Mesendoderm (in vitro differentiated cells): ENCODE results near the gene POLD3.
A peak's percentile ranks its signal among the peaks of the same experiment; 100 is the strongest.

ENCODE experiments used
- DNase-seq: peaks from one replicate; pipeline ENCODE4 v3.0.0; 2013
- H2AK5ac ChIP-seq: 2 replicates; pipeline ENCODE4 v1.6.1; 2013; ENCODE audit warnings: low read length, inconsistent platforms
- H2BK120ac ChIP-seq: 2 replicates; pipeline ENCODE4 v1.6.1; 2013; ENCODE audit warnings: low read depth, mild to moderate bottlenecking, low read length, moderate library complexity, mixed read lengths
- H2BK15ac ChIP-seq: replicated peaks from 2 replicates; pipeline ENCODE4 v1.6.1; 2013; ENCODE audit warnings: low read depth, mild to moderate bottlenecking, moderate library complexity
- H2BK5ac ChIP-seq: 2 replicates; pipeline ENCODE4 v1.6.1; 2013; ENCODE audit warnings: low read length, inconsistent platforms
- H3K18ac ChIP-seq: 2 replicates; pipeline ENCODE4 v1.6.1; 2013; ENCODE audit warnings: mild to moderate bottlenecking, low read length, mixed read lengths
- H3K23ac ChIP-seq: one replicate; pipeline ENCODE4 v1.6.1; 2013; ENCODE audit warnings: low read length
- H3K27ac ChIP-seq: 2 replicates; pipeline ENCODE4 v1.5.1; 2013; ENCODE audit warnings: low read depth, mild to moderate bottlenecking, inconsistent platforms, low read length, moderate library complexity
- H3K27me3 ChIP-seq: 2 replicates; pipeline ENCODE4 v1.6.1; 2013; ENCODE audit warnings: low read length, control low read depth, mild to moderate bottlenecking, inconsistent platforms; ENCODE audit not compliant: insufficient read depth, poor library complexity
- H3K36me3 ChIP-seq: 2 replicates; pipeline ENCODE4 v1.6.1; 2013; ENCODE audit warnings: low read length, inconsistent platforms; ENCODE audit not compliant: control insufficient read depth, insufficient read depth
- H3K4ac ChIP-seq: one replicate; pipeline ENCODE4 v1.6.1; 2013; ENCODE audit warnings: low read depth, mild to moderate bottlenecking, low read length, moderate library complexity
- H3K4me1 ChIP-seq: 2 replicates; pipeline ENCODE4 v1.6.1; 2013; ENCODE audit warnings: low read depth, low read length, inconsistent platforms; ENCODE audit not compliant: control insufficient read depth
- H3K4me2 ChIP-seq: 2 replicates; pipeline ENCODE4 v1.6.1; 2013; ENCODE audit warnings: low read length
- H3K4me3 ChIP-seq: 2 replicates; pipeline ENCODE4 v1.5.1; 2013; ENCODE audit warnings: mild to moderate bottlenecking, low read length
- H3K56ac ChIP-seq: one replicate; pipeline ENCODE4 v1.6.1; 2013; ENCODE audit warnings: low read length
- H3K79me1 ChIP-seq: 2 replicates; pipeline ENCODE4 v1.6.1; 2013; ENCODE audit warnings: low read length, inconsistent platforms
- H3K79me2 ChIP-seq: 2 replicates; pipeline ENCODE4 v1.6.1; 2013; ENCODE audit warnings: mild to moderate bottlenecking, low read length; ENCODE audit not compliant: control insufficient read depth, insufficient read depth
- H3K9ac ChIP-seq: 2 replicates; pipeline ENCODE4 v1.6.1; 2013; ENCODE audit warnings: low read length, inconsistent platforms
- H4K5ac ChIP-seq: one replicate; pipeline ENCODE4 v1.6.1; 2013; ENCODE audit warnings: low read length
- H4K8ac ChIP-seq: one replicate; pipeline ENCODE4 v1.6.1; 2013; ENCODE audit warnings: low read depth, mild to moderate bottlenecking, control low read depth, low read length, moderate library complexity
- WGBS: extraction: QIAGEN DNeasy Blood & Tissue Kit; methylation state at CpG from one replicate; pipeline ENCODE4 v1.1.7; 2013; ENCODE audit warnings: low lambda C conversion rate, missing lambda C conversion rate; ENCODE audit not compliant: insufficient coverage; ENCODE audit errors: extremely low coverage; 5-methylcytosine and 5-hydroxymethylcytosine counted together

POLD3 gene

DNA sequence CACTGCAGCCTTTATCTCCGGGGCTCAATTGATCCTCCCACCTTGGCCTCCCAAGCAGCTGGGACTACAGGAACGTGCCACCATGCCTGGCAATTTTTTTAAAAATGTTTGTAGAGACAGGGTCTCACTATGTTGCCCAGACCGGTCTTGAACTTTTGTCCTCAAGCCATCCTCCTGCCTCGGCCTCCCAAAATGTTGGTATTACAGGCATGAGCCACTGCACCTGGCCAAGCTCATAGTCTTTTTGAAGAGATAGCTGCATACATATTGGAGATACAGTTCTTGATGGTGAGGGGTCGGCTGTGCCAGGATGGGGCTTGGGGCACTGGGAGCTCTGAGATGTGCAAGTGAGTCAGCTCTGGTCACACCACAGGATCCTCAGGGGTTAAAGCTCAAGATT is 85.7 kb downstream of the POLD3 start:
- Histone ChIP-seq H2BK120ac (no peak overlapping the region), H3K9ac (no peak overlapping the region), H3K18ac (no peak overlapping the region), H3K4ac (no peak overlapping the region), H3K79me1 (no peaks in the 10 kb centered on the region), H3K36me3 (no peaks in the 10 kb centered on the region), H3K4me1 (no peaks in the 10 kb centered on the region), H2AK5ac (no peak overlapping the region), H3K56ac (no peak overlapping the region), H3K27me3 (no peaks in the 10 kb centered on the region), H3K4me3 (no peak overlapping the region), H3K23ac (no peak overlapping the region), H2BK15ac (no peak overlapping the region), H3K27ac (no peak overlapping the region), H4K8ac (no peak overlapping the region), H3K4me2 (no peak overlapping the region), H2BK5ac (no peak overlapping the region), H3K79me2 (no peaks in the 10 kb centered on the region), H4K5ac (no peak overlapping the region)
- DNase-seq, result no peak
- no CpG with 5 or more reads among the region's 5 CpGs for WGBS

DNA sequence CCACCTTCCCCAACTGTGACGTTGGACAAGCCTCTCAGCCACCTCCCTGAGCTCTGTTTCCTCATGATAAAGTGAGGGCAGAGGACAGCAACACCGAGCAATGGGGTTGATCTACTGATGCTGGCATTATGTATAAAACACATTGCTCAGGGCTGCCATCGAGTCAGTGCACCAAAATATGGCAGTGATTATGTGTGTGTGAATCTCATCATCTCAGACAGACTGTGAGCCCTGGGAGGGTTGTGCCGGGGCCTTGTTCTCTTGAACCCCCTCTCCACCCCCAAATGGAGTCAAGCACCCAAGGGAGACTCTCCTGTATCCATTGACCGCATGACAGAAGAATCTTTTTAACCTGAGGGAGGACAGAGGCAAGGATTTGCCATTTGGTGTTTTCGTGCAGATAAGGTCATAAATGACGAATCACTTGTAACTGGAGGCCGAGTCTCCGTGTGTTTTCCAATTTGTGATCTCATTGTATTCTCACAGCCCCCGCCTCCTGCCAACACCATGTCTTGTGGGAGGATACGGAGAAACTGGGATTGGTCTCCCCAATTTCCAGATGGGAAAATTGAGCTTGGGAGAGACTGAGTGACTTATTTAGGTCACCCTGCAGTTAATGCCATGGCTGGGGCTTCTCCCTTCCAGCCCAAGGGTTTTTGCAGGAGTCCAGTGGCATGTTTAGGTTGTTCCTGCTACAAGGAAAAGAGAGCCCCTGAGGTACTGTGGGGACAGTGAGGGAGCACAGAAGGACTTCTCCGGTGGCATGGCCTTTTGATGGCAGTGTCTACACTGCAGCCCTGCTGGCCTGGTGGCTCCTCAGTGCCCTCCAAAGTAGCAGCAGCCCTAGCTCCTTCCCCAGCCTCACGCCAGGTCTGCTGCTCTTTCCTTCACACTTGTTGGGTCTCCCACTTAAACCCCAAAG is 86.5 kb downstream of the POLD3 start:
- Histone ChIP-seq H3K4me1 (no peaks in the 10 kb centered on the region), H3K4ac (no peak overlapping the region), H2BK5ac (no peak overlapping the region), H3K18ac (no peak overlapping the region), H3K79me1 (no peaks in the 10 kb centered on the region), H3K36me3 (no peaks in the 10 kb centered on the region), H4K5ac (no peak overlapping the region), H3K79me2 (no peaks in the 10 kb centered on the region), H3K27ac (no peak overlapping the region), H3K4me3 (no peak overlapping the region), H4K8ac (no peak overlapping the region), H3K4me2 (no peak overlapping the region), H2BK120ac (no peak overlapping the region), H2BK15ac (no peak overlapping the region), H3K27me3 (no peaks in the 10 kb centered on the region), H3K56ac (peak overlapping the region; percentile 22), H2AK5ac (no peak overlapping the region), H3K23ac (no peak overlapping the region), H3K9ac (no peak overlapping the region)
- DNase-seq, result no peak
- WGBS, result no CpG with 5 or more reads among the region's 13 CpGs

- H3K9ac ChIP-seq, result no peak overlapping the region
- DNase-seq, result no peak
- H2AK5ac ChIP-seq, result no peak overlapping the region
- H3K4me2 ChIP-seq, result no peak overlapping the region
- no peak overlapping the region for H2BK5ac ChIP-seq
- H4K8ac ChIP-seq, result no peak overlapping the region
- H3K4me1 ChIP-seq, result no peaks in the 10 kb centered on the region
- no peak overlapping the region for H4K5ac ChIP-seq
- no peak overlapping the region for H2BK120ac ChIP-seq
- no peaks in the 10 kb centered on the region for H3K79me1 ChIP-seq
- H3K79me2 ChIP-seq, result no peaks in the 10 kb centered on the region
- H3K56ac ChIP-seq, result peak overlapping the region; percentile 22
- H3K4me3 ChIP-seq, result no peak overlapping the region
- no peaks in the 10 kb centered on the region for H3K27me3 ChIP-seq
- no peak overlapping the region for H3K4ac ChIP-seq
- H3K23ac ChIP-seq, result no peak overlapping the region
- H2BK15ac ChIP-seq, result no peak overlapping the region
- no CpG with 5 or more reads among the region's 3 CpGs for WGBS
- H3K18ac ChIP-seq, result no peak overlapping the region
- H3K36me3 ChIP-seq, result no peaks in the 10 kb centered on the region
- H3K27ac ChIP-seq, result no peak overlapping the region
Measured at GRCh38 chr11:74679513-74679865, 87.1 kb downstream of the POLD3 start.

DNA sequence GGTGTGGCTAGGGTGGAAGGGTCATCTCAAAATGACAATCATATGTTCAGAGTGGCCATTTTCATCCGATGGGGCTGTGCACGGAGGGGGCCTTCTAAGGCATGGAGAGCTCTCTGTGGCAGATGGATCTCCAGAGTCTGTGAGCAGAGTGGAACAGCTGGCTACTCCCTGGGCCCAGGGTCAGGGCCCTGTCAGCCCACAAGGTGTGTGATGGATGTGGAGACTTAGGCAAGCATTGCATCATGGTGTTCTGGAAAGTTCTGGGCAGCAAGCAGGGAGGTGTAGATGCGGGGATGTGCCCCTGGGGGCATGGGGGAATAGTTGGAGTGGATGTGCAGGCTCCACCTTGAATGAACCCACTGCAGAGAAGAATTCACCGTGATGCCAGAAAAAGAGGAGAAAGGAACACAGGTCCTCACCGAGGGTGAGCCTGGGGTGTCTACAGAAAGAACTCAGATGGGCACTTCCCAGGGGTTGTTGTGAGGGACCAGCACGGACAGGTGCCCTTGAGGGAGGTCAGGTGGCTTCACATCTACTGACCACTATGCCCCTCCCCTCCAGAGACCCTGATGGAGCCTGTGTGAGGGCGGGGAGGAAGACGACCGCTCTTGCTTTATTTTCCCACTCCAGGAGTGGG is 87.8 kb downstream of the POLD3 start:
- no peak overlapping the region for H3K9ac ChIP-seq
- no peak overlapping the region for H3K23ac ChIP-seq
- no peak for DNase-seq
- H3K18ac ChIP-seq, result no peak overlapping the region
- H3K4me3 ChIP-seq, result no peak overlapping the region
- no peak overlapping the region for H3K4ac ChIP-seq
- no peaks in the 10 kb centered on the region for H3K36me3 ChIP-seq
- H3K4me1 ChIP-seq, result no peaks in the 10 kb centered on the region
- WGBS, result no CpG with 5 or more reads among the region's 9 CpGs
- H2AK5ac ChIP-seq, result no peak overlapping the region
- H3K27ac ChIP-seq, result no peak overlapping the region
- no peak overlapping the region for H2BK15ac ChIP-seq
- H3K4me2 ChIP-seq, result no peak overlapping the region
- no peaks in the 10 kb centered on the region for H3K79me2 ChIP-seq
- no peak overlapping the region for H4K8ac ChIP-seq
- no peak overlapping the region for H2BK5ac ChIP-seq
- no peaks in the 10 kb centered on the region for H3K27me3 ChIP-seq
- no peak overlapping the region for H4K5ac ChIP-seq
- H3K56ac ChIP-seq, result no peak overlapping the region
- H2BK120ac ChIP-seq, result no peak overlapping the region
- no peaks in the 10 kb centered on the region for H3K79me1 ChIP-seq

GRCh38 chr11:74680703-74681531 is 88.5 kb downstream of the POLD3 start:
- Histone ChIP-seq H3K9ac (no peak overlapping the region), H3K36me3 (no peaks in the 10 kb centered on the region)
- DNase-seq, result no peak

More at GRCh38 chr11:74680703-74681531, 88.5 kb downstream of the POLD3 start:
- H3K79me2 ChIP-seq, result no peaks in the 10 kb centered on the region
- H3K79me1 ChIP-seq, result no peaks in the 10 kb centered on the region
- H3K4me3 ChIP-seq, result no peak overlapping the region
- no peak overlapping the region for H2BK5ac ChIP-seq
- no peaks in the 10 kb centered on the region for H3K4me1 ChIP-seq
- H4K5ac ChIP-seq, result no peak overlapping the region
- H3K27me3 ChIP-seq, result no peaks in the 10 kb centered on the region
- no peak overlapping the region for H3K27ac ChIP-seq
- no peak overlapping the region for H2BK15ac ChIP-seq
- no peak overlapping the region for H3K18ac ChIP-seq
- H2AK5ac ChIP-seq, result no peak overlapping the region
- no peak overlapping the region for H3K4ac ChIP-seq
- no peak overlapping the region for H4K8ac ChIP-seq
- no peak overlapping the region for H3K4me2 ChIP-seq
- H3K56ac ChIP-seq, result no peak overlapping the region
- no peak overlapping the region for H2BK120ac ChIP-seq
- no CpG with 5 or more reads among the region's 18 CpGs for WGBS
- no peak overlapping the region for H3K23ac ChIP-seq
